Right renal cortex interstitium (tissue), 3 donors: ENCODE data around the gene ANKRD17. TPM values are rescaled to one million over a fixed set of nuclear protein-coding genes. Genes with fewer than 3 reads are reported as not detected.
"Not testable (repeated sequence)": the region's sequence is repeated elsewhere in the genome, so short reads cannot be mapped to it uniquely, and the experiment has no call there.

Source experiments
- DNase-seq, 3 donors: peaks; one replicate each; pipeline ENCODE4 v3.0.0-alpha.2; 2013; ENCODE audit warnings: low read depth in 3 of 3, low spot score in 2 of 3
- polyA plus RNA-seq, 3 donors: library from polyadenylated mRNA; unstranded; fragments of 120-200 nt; gene quantifications; one replicate each; pipeline ENCODE4 v1.2.1, GENCODE V29; 2013; ENCODE audit not compliant: insufficient read length in 3 of 3

The ANKRD17 gene
- polyA plus RNA-seq, 3 donors: 76.8 to 84.6 (median 78.9) TPM

DNA sequence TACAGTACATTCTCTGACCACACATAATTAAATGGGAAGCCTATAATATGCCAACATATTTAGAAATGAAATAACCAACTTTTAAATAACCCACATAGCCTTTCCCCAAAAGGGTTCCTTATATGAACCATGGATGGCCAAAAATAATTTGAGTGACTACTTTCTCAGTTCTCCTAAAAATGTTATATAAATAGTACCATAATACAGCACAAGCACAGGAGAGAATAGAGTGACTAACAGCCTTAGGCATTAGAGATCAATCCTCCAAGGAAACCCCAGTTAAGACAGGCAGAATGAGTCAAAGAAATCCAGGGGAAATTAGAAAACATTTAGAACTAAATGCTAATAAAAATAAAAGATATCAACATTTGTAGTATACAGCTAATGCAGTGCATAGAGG is 50.2 kb downstream of the ANKRD17 start:
- no peak for DNase-seq

DNA sequence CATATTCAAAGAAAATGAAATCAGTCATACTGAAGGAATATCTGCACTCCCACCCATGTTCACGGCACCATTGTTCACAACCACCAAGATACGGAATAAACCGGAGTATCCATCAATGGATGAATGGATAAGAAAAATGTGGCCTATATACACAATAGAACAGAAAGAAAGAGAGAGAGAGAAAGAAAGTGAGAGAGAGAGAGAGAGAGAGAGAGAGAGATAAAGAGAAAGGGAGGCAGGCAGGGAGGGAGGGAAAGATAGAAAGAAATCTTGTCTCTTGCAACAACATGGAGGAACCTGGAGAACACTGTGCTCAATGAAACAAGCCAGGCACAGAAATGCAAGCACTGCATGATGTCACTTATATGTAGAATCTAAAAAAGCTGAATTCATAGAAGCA is 52.4 kb downstream of the ANKRD17 start:
- no peak for DNase-seq

- DNase-seq: no peak
Measured at GRCh38 chr4:73205482-73205881, 53.1 kb downstream of the ANKRD17 start.

GRCh38 chr4:73203976-73204375 is 54.6 kb downstream of the ANKRD17 start:
- DNase-seq: not testable (repeated sequence)

- no peak for DNase-seq
Measured at GRCh38 chr4:73197220-73197619, 61.4 kb downstream of the ANKRD17 start.

DNA sequence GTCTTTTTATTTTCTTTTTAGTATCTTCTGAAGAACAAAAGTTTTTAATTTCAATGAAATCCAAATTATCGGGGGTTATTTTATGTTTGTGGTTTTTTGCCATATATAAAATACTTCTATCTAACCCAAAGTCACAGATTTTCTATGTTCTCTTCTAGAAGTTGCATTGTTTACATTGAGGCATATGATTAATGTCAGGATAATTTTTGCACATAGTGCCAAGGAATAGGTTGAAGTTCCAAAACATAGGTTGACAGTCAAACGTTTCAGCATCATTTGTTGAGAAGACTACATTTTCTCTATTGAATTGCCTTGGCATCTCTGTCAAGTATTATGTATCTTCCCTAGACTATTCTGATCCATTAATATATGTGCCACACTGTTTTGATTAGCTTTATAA is 64.5 kb downstream of the ANKRD17 start:
- DNase-seq: no peak

DNA sequence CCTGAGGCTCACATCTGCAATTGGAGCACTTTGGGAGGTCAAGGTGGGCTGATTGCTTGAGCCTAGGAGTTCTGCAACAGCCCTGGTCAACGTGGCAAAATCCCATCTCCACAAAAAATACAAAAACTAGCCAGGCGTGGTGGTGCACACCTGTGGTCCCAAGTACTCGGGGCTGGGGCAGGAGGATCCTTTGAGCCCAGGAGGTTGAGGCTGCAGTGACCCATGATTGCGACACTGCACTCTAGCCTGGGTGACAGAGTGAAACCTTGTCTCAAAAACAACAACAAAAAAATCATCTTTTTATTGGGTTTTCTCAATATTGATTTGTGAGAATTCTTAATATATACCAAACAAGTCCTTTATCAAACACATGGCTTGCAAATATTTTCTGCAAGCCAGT is 64.9 kb downstream of the ANKRD17 start:
- DNase-seq: no peak

DNA sequence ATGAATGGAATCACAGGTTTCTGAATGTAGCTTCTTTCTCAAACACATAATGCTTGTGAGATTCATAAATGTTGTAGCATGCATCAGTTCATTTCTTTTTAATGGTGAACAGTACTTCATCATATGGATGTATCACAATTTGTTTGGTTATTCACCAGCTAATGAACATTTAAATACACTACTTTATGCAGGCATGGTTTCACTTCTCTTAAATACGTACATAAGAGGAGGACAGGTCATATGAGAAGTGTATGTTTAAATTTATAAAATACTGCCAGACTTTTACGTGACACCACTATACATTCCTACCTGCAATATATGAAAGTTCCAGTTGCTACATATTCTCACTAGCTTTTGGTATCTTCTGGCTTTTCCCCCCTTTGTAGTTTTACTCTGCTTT is 65.4 kb downstream of the ANKRD17 start:
- DNase-seq: no peak

GRCh38 chr4:73189274-73189810 is 69.3 kb downstream of the ANKRD17 start:
- no peak for DNase-seq

GRCh38 chr4:73187325-73187724 is 71.3 kb downstream of the ANKRD17 start:
- no peak for DNase-seq

- no peak for DNase-seq
Measured at GRCh38 chr4:73185903-73186302, 72.7 kb downstream of the ANKRD17 start.

DNA sequence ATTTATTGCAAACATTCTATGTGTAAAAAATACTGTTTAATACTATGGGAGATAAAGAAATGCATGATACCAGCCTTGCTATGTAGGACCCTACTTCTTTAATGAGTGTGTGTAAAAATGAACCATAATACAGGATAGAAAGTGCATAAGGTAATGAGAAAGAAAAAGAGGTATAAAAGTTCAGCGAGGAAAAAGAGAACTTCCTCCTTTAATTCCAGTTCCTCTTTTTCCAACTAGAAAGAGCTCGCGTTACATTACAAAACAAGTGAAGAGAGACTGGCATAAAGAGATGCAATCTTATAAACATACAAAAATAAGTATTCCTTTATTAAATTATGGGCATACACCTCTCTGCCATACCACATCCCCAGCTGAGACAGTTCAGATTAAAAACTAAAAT is 77.4 kb downstream of the ANKRD17 start:
- DNase-seq: no peak

DNA sequence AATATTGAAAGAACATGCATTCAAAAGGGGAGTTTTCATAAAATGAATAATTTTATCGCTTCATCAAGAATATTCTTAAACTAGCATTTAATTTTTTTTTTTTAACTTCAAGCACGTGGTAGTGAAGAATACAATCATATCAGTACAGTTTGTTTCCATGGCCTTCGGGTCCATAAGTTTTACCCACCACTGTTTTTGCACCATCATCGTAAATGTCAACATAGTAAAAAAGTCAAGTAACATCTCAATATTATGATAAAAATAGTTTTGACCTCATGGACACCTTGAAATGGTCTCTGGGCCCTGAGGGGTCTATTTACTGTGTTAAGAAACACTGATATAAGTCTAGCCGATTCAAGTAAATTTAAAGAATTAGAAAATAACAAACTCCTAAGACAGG is 80.2 kb downstream of the ANKRD17 start:
- DNase-seq: no peak

GRCh38 chr4:73172161-73172560 is 86.4 kb downstream of the ANKRD17 start:
- DNase-seq: no peak

DNA sequence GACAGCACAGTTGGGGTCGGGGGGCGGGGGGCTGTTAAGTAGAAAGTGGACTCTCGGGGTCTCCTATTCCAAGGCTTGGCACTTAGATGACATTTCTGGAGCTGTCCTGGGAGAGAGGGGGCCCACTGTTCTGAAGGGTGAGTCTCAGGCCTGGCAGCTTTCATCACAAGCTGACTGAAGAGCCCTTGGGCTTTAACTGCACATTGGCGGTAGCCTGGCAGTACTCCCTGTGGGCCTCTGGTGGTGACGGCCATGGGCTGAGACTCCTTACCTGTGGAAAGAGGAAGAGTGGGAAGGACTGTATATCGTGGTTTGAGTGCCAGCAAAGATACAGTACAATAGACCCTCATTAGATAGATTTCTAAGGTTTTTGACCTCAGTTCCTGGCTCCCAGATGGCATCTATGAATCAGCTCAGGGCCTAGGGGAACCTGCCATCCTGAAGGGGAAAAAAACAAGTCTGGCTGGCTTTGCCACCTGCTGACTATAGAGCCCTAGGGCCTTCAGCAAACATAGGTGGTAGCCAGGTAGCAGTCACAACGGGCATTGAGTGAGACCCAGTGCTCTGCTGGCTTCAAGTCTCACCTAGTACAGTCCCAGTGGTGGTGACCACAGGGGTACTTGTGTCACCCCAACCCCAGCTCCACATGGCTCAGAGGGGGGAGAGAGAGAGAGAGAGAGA is 87.9 kb downstream of the ANKRD17 start:
- DNase-seq: no peak

DNA sequence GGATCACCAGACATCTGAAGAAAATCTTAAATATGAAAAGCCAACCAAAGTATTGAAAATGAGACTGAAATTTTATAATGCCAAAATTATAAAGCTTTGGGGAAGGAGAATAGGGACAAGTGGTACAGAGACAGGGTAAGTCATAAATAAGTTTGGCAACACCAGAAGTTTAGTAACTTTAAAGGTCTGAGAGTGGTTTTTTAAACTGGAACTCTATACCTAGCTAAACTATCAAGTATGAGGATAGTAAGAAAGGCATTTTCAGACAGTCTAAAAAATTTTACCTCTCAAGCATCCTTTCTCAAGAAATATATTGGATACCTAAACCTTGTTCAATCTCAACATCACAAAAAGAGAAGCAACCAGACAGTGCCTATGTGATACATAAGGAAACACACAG is 92.4 kb downstream of the ANKRD17 start:
- no peak for DNase-seq

DNA sequence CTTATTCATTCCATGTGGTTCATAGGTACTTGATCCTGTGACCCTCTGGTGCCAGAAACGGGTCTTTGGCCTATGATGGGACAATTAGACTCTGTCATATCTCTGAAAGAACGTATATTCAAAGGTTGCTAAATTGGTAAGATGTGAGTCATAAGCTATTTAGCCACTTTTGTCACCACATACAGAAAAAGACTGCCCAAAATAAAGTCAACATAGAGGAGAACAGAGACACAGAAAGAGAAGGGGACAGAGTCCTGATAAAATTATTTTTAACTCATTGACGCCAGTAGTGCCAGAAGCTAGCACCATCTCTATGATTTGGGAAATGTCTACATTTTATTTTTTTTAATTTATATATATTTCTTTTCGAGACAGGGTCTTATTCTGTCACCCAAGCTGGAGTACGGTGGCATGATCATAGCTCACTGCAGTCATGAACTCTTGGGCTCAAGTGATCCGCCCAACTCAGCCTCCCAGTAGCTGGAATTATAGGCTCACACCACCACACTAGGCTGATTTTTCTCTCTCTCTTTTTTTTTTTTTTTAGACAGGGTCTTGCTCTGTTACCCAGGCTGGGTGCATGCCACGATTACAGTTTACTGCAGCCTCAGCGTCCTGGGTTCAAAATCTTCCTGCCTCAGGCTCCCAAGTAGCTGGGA is 96.9 kb downstream of the ANKRD17 start:
- no peak for DNase-seq

- DNase-seq: no peak
Measured at GRCh38 chr4:73156394-73156793, 102.2 kb downstream of the ANKRD17 start.

- no peak for DNase-seq
Measured at GRCh38 chr4:73152893-73153292, 105.7 kb downstream of the ANKRD17 start.

- DNase-seq: no peak
Measured at GRCh38 chr4:73142995-73143547, 115.5 kb downstream of the ANKRD17 start.

GRCh38 chr4:73139991-73140390 is 118.6 kb downstream of the ANKRD17 start:
- DNase-seq: no peak

DNA sequence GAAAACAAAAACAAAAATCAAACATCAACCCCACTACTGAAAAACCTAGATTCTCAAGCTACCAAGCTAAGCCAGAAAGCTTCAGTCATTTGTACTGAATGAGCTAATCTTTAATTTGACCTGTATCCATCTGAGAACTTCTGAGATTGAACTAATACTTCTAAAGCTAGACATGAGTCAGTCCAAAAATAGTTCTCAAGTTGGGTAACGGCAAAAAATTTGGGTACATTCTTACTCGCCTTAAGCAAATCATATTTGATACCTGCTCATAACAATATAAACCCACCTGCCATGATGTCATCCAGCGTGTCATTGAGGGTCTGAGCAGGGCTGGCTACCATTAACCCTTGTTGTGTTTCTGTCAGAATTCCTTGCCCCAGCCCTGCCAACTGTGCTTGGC is 119.4 kb downstream of the ANKRD17 start:
- DNase-seq: no peak
